B cell (primary cell): ENCODE measurements around the gene SLC29A3. TPM values are rescaled to one million over a fixed set of nuclear protein-coding genes. Genes with fewer than 3 reads are reported as not detected.

Source experiments
- ATAC-seq: fragments of 200-7000 bp; cut with Tn5 transposase; one replicate; pipeline ENCODE4 v1.10.0; 2021; ENCODE audit warnings: low read depth, mild to moderate bottlenecking, moderate number of reproducible peaks, moderate library complexity
- CTCF ChIA-PET: fragments of 350-600 bp; sonication (Branson Sonifier 250); formaldehyde crosslinking; loops from one replicate; lab custom pipeline; 2021; ENCODE audit warnings: antibody characterized with exemption, inconsistent platforms; lab: Charles Lee
- POLR2A ChIA-PET: fragments of 350-600 bp; sonication (Branson Sonifier 250); formaldehyde crosslinking; loops from one replicate; lab custom pipeline; 2021; ENCODE audit warnings: antibody characterized with exemption; lab: Charles Lee
- DNase-seq: peaks from one replicate; pipeline ENCODE4 v3.0.0; 2013
- H2AFZ ChIP-seq: 2 replicates; pipeline ENCODE4 v1.6.1; 2012; ENCODE audit warnings: mild to moderate bottlenecking, low read depth, low read length; ENCODE audit not compliant: insufficient read depth, poor library complexity, severe bottlenecking
- H3K27ac ChIP-seq, 2 donors: 1 replicate in 1 of 2; 2 replicates in 1 of 2; pipeline ENCODE4 v1.5.1; 2012 to 2013; ENCODE audit warnings: low read length in 2 of 2, mild to moderate bottlenecking in 2 of 2, moderate library complexity in 1 of 2
- H3K27me3 ChIP-seq, 4 experiments: fragments of 200-600 bp in 1 of 4; sonication (generic) in 1 of 4; replicated peaks in 1 of 4; 1 replicate in 2 of 4; 2 replicates in 2 of 4; pipeline versions ENCODE4 v1.6.1 to v1.7.0; 2013 to 2016; ENCODE audit warnings: low read length in 3 of 4, mild to moderate bottlenecking in 2 of 4, mixed read lengths in 1 of 4, moderate library complexity in 1 of 4; ENCODE audit not compliant: insufficient read depth in 4 of 4, control insufficient read depth in 3 of 4; ENCODE audit errors: control extremely low read depth in 1 of 4
- H3K36me3 ChIP-seq, 2 experiments: replicated peaks in 1 of 2; 1 replicate in 1 of 2; 2 replicates in 1 of 2; pipeline versions ENCODE4 v1.6.1 to v1.7.1; 2013; ENCODE audit warnings: low read length in 1 of 2; ENCODE audit not compliant: insufficient read depth in 2 of 2, control insufficient read depth in 1 of 2; ENCODE audit errors: control extremely low read depth in 1 of 2, extremely low read depth in 1 of 2
- H3K4me1 ChIP-seq, 2 donors: fragments of 200-600 bp in 1 of 2; sonication (generic) in 1 of 2; 1 replicate in 1 of 2; 2 replicates in 1 of 2; pipeline versions ENCODE4 v1.5.1 to v1.6.1; 2013 to 2017; ENCODE audit warnings: low read length in 2 of 2; ENCODE audit not compliant: control insufficient read depth in 2 of 2, insufficient read depth in 2 of 2
- H3K4me2 ChIP-seq: replicated peaks from 2 replicates; pipeline ENCODE3; 2012; ENCODE audit warnings: mild to moderate bottlenecking, low read depth, low read length; ENCODE audit not compliant: poor library complexity, severe bottlenecking
- H3K4me3 ChIP-seq, 5 experiments: fragments of 200-600 bp in 1 of 5; sonication (generic) in 1 of 5; 1 replicate in 3 of 5; 2 replicates in 2 of 5; pipeline versions ENCODE4 v1.5.1 to v1.7.0; 2011 to 2016; ENCODE audit warnings: low read length in 4 of 5, mild to moderate bottlenecking in 4 of 5, low read depth in 2 of 5, control low read depth in 1 of 5, moderate library complexity in 1 of 5; ENCODE audit not compliant: insufficient read depth in 1 of 5; ENCODE audit errors: control extremely low read depth in 1 of 5, extremely low read depth in 1 of 5
- H3K79me2 ChIP-seq: fragments of 200-600 bp; sonication (generic); one replicate; pipeline ENCODE4 v1.6.0; 2016; ENCODE audit warnings: low read length; ENCODE audit not compliant: control insufficient read depth, insufficient read depth
- H3K9ac ChIP-seq: fragments of 200-600 bp; sonication (generic); 2 replicates; pipeline ENCODE4 v1.6.1; 2017; ENCODE audit warnings: mild to moderate bottlenecking, low read length, moderate library complexity
- H3K9me3 ChIP-seq, 3 donors: one replicate each; pipeline versions ENCODE4 v1.6.1 to v1.7.1; 2013; ENCODE audit warnings: low read length in 2 of 3; ENCODE audit not compliant: control insufficient read depth in 2 of 3, insufficient read depth in 1 of 3; ENCODE audit errors: control extremely low read depth in 1 of 3
- H4K20me1 ChIP-seq: 2 replicates; pipeline ENCODE4 v1.6.0; 2012; ENCODE audit warnings: mild to moderate bottlenecking, low read length; ENCODE audit not compliant: insufficient read depth, control insufficient read depth, poor library complexity, severe bottlenecking
- H3K27ac Mint-ChIP-seq: one replicate; pipeline ENCODE4 v1.8.0; 2021; ENCODE audit warnings: mixed read lengths
- H3K27me3 Mint-ChIP-seq: one replicate; pipeline ENCODE4 v1.8.0; 2021; ENCODE audit warnings: mixed read lengths
- H3K4me1 Mint-ChIP-seq: one replicate; pipeline ENCODE4 v1.8.0; 2021; ENCODE audit warnings: mixed read lengths
- H3K4me3 Mint-ChIP-seq: one replicate; pipeline ENCODE4 v1.8.0; 2021; ENCODE audit warnings: mixed read lengths
- H3K9me3 Mint-ChIP-seq: one replicate; pipeline ENCODE4 v1.8.0; 2022; ENCODE audit warnings: mixed read lengths; ENCODE audit not compliant: insufficient read depth
- EZH2 ChIP-seq: IDR thresholded peaks from 2 replicates; pipeline ENCODE4 v1.6.1; 2012; ENCODE audit warnings: borderline replicate concordance, low read depth, mild to moderate bottlenecking, moderate library complexity, low read length; ENCODE audit not compliant: insufficient read depth, poor library complexity, severe bottlenecking
- WGBS: methylation state at CpG from one replicate; pipeline ENCODE4 v1.1.5; 2013; ENCODE audit warnings: missing lambda C conversion rate; ENCODE audit not compliant: insufficient coverage; 5-methylcytosine and 5-hydroxymethylcytosine counted together
- intact Hi-C: fragments of 100-400 bp; cut with micrococcal nuclease; formaldehyde crosslinking; loops from one replicate; pipeline ENCODE4 v1.10.0; 2022
- polyA plus RNA-seq: library from polyadenylated mRNA; depleted of rRNA; stranded (reverse); fragments of >200 nt; gene quantifications from 2 replicates; pipeline ENCODE4 v1.2.3, GENCODE V29; 2012
- total RNA-seq, 2 donors: library from RNA; stranded (reverse); fragments of 120-200 nt in 1 of 2; gene quantifications; 1 replicate in 1 of 2; 2 replicates in 1 of 2; pipeline versions ENCODE4 v1.2.3 to v1.2.4, GENCODE V29; 2013 to 2022
- TF ChIP-seq, protein P1 (sequence below): fragments of 200-600 bp; IDR thresholded peaks from one replicate; pipeline ENCODE4 v1.8.0; 2022; ENCODE audit warnings: antibody characterized with exemption, mild to moderate bottlenecking

SLC29A3 gene
- total and polyA plus RNA-seq, 2 donors (not counting 1 experiment from before 2014, with no cell fraction given): 4.5 to 8.2 TPM

DNA sequence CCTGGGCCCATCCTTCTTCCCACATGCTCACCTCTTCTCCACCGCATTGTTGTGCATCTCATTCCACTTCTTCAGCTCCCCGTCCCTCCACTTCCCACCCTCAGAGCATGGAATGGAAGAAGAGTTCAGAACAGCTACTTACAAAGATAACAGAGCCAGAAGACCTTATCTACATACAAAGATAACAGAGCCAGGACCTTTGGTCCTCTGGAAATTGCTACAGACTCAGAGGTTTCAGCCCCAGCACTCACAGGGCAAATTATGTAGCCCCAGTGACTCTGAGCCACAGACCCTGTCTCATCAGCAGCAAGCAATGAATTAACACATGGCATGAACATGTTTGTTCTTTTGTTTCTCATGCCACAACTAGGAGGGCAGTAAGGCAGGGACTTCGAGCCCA is 28.7 kb upstream of the SLC29A3 start:
- Histone ChIP-seq H3K9ac (no peak overlapping the region), H3K9me3 (peaks cover 0 to 4% (median 0%) of the 10 kb centered on the region in 3 donors), H3K27me3 (no peaks in the 10 kb centered on the region), H3K4me1 (no peaks in the 10 kb centered on the region), H3K27ac (no peak overlapping the region), H3K4me3 (no peak overlapping the region), H3K79me2 (no peaks in the 10 kb centered on the region), H2AFZ (no peak overlapping the region), H3K4me2 (no peak overlapping the region), H4K20me1 (no peaks in the 10 kb centered on the region), H3K36me3 (no peaks in the 10 kb centered on the region)
- intact Hi-C loops: no loop called here
- H3K4me1 Mint-ChIP-seq: peaks cover 6% of the 10 kb centered on the region
- no peak for DNase-seq
- ATAC-seq: no peak
- no peaks in the 10 kb centered on the region for H3K9me3 Mint-ChIP-seq
- no peak overlapping the region for H3K4me3 Mint-ChIP-seq
- ChIA-PET POLR2A (no interaction called here), CTCF (interaction anchor here (1.4 kb wide), 1 partner anchor 14 kb away, joined by 4 read pairs; no protein-coding TSS in a partner anchor)
- peaks cover 16% of the 10 kb centered on the region for H3K27me3 Mint-ChIP-seq
- WGBS: 98% methylated on average over 2 of the region's 3 CpGs
- H3K27ac Mint-ChIP-seq: no peak overlapping the region
- TF ChIP-seq EZH2: no peak
- TF ChIP-seq, protein P1, sequence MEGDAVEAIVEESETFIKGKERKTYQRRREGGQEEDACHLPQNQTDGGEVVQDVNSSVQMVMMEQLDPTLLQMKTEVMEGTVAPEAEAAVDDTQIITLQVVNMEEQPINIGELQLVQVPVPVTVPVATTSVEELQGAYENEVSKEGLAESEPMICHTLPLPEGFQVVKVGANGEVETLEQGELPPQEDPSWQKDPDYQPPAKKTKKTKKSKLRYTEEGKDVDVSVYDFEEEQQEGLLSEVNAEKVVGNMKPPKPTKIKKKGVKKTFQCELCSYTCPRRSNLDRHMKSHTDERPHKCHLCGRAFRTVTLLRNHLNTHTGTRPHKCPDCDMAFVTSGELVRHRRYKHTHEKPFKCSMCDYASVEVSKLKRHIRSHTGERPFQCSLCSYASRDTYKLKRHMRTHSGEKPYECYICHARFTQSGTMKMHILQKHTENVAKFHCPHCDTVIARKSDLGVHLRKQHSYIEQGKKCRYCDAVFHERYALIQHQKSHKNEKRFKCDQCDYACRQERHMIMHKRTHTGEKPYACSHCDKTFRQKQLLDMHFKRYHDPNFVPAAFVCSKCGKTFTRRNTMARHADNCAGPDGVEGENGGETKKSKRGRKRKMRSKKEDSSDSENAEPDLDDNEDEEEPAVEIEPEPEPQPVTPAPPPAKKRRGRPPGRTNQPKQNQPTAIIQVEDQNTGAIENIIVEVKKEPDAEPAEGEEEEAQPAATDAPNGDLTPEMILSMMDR: no peak

DNA sequence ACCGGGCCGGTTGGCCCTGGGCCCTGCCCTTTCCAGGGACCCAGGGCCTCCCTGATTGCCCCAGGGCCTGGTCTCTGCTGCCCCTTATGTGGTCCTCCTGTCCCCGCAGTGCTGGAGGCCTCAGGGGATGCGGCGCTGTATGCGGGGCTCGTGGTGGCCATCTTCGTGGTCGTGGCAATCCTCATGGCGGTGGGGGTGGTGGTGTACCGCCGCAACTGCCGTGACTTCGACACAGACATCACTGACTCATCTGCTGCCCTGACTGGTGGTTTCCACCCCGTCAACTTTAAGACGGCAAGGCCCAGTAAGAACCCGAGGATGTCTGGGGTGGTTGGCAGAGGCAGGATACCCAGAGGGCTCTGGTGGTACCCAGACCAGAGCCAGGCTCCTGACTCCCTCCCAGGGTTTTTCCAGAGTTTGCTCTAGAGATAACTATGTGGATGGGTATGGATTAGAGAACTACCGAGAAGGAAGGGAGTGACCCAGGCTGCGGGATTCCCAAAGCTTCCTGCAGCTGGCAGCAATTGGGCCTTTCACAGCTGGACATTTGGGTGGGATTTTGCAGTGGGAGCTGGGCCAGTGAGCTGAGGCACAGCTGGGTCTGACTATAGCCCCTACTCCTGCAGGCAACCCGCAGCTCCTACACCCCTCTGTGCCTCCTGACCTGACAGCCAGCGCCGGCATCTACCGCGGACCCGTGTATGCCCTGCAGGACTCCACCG is 28.1 kb upstream of the SLC29A3 start:
- Histone ChIP-seq H3K4me1 (no peaks in the 10 kb centered on the region), H2AFZ (no peak overlapping the region), H4K20me1 (no peaks in the 10 kb centered on the region), H3K27ac (no peak overlapping the region), H3K27me3 (no peaks in the 10 kb centered on the region), H3K9me3 (peaks cover 0 to 3% (median 0%) of the 10 kb centered on the region in 3 donors), H3K4me3 (no peak overlapping the region), H3K4me2 (no peak overlapping the region), H3K9ac (no peak overlapping the region), H3K36me3 (no peaks in the 10 kb centered on the region), H3K79me2 (no peaks in the 10 kb centered on the region)
- Mint-ChIP-seq H3K27me3 (peaks cover 20% of the 10 kb centered on the region), H3K9me3 (no peaks in the 10 kb centered on the region), H3K4me1 (peaks cover 6% of the 10 kb centered on the region), H3K4me3 (no peak overlapping the region), H3K27ac (no peak overlapping the region)
- no peak for ATAC-seq
- intact Hi-C loops: no loop called here
- no peak for DNase-seq
- TF ChIP-seq, protein P1: no peak
- TF ChIP-seq EZH2: no peak
- ChIA-PET POLR2A (no interaction called here), CTCF (interaction anchor here (1.4 kb wide), 1 partner anchor 13 kb away, joined by 4 read pairs; no protein-coding TSS in a partner anchor)
- WGBS: 91% methylated on average over 24 of the region's 26 CpGs
